Suppressor macrophage treated with lipopolysaccharide for 1 hour (primary cell): ENCODE data around the gene ZNF770.
A peak's percentile ranks its signal among the peaks of the same experiment; 100 is the strongest.

Source experiments
- DNase-seq, 3 donors: peaks; one replicate each; pipeline ENCODE4 v3.0.0-alpha.2; 2020 to 2022

The ZNF770 gene

GRCh38 chr15:34988027-34988902, at the start of gene ZNF770:
Gene ZNF770, minus strand, starts transcription at chr15:34988287. Its CDS starts 4,853 bp downstream, at chr15:34983434.
- DNase-seq, result peak; percentile 76 to 91 (median 84)

GRCh38 chr15:35028235-35028984, 40.3 kb upstream of the ZNF770 start:
- DNase-seq, result no peak

- DNase-seq, result peak; percentile 71 to 75 (median 73)
Observed at GRCh38 chr15:35023804-35024203, 35.7 kb upstream of the ZNF770 start.

- no peak for DNase-seq
Observed at GRCh38 chr15:35020974-35021373, 32.9 kb upstream of the ZNF770 start.

GRCh38 chr15:35019404-35020327, 31.6 kb upstream of the ZNF770 start:
- peak in 1 of 3 donors; percentile 19 for DNase-seq

- DNase-seq, result no peak
Observed at GRCh38 chr15:35014241-35014640, 26.2 kb upstream of the ZNF770 start.

- peak; percentile 31 to 53 (median 32) for DNase-seq
Observed at GRCh38 chr15:35013370-35013769, 25.3 kb upstream of the ZNF770 start.

- no peak for DNase-seq
Observed at GRCh38 chr15:35007397-35007796, 19.3 kb upstream of the ZNF770 start.

- no peak for DNase-seq
Observed at GRCh38 chr15:35005933-35006332, 17.8 kb upstream of the ZNF770 start.

GRCh38 chr15:35003928-35004327, 15.8 kb upstream of the ZNF770 start:
- no peak for DNase-seq

- DNase-seq, result peak; percentile 11 to 30 (median 27)
Observed at GRCh38 chr15:35000511-35000910, 12.4 kb upstream of the ZNF770 start.

GRCh38 chr15:34999906-35000305, 11.8 kb upstream of the ZNF770 start:
- no peak for DNase-seq

- DNase-seq, result no peak
Observed at GRCh38 chr15:34994925-34995324, 6.8 kb upstream of the ZNF770 start.

GRCh38 chr15:34993877-34994276, 5.8 kb upstream of the ZNF770 start:
- DNase-seq, result no peak

GRCh38 chr15:34993412-34993811, 5.3 kb upstream of the ZNF770 start:
- DNase-seq, result peak in 1 of 3 donors; percentile 7

- no peak for DNase-seq
Observed at GRCh38 chr15:34987609-34988026, 469 bp downstream of the ZNF770 start.

GRCh38 chr15:34986771-34987480, 1.2 kb downstream of the ZNF770 start:
- no peak for DNase-seq

GRCh38 chr15:34986326-34986725, 1.8 kb downstream of the ZNF770 start:
- no peak for DNase-seq

- no peak for DNase-seq
Observed at GRCh38 chr15:34984889-34985630, 3.0 kb downstream of the ZNF770 start.

GRCh38 chr15:34976743-34977142, 11.3 kb downstream of the ZNF770 start:
- DNase-seq, result no peak

GRCh38 chr15:34976073-34976472, 12.0 kb downstream of the ZNF770 start:
- DNase-seq, result no peak
